ENCODE results near the gene CERK.
"Not testable (repeated sequence)": the region's sequence is repeated elsewhere in the genome, so short reads cannot be mapped to it uniquely, and the experiment has no call there.

CERK gene

GRCh38 chr22:46737976-46738646 lies at the start of gene CERK:
Gene CERK, minus strand, starts transcription at chr22:46738252. Its CDS starts 104 bp downstream, at chr22:46738148.
- DNase-seq, result peak; percentile 18

DNA sequence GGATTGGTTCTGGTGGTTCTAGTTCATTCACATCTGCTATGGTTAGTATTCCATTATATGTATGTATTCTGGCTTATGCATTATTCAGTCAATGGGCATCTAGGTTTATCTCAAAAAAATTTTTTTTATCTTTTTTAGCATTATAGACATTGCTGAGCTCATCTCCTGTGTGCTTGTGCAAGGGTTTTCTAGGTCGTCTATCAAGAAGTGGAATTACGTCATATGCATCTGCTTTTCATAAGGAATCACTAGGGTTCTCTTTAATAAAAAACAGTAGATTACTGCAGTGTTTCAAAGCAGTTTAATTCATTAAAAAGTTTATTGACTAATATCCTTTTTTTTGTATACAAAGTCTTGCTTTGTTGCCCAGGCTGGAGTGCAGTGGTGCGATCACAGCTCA lies 45.7 kb upstream of the CERK start:
- no peak for DNase-seq

- DNase-seq, result not testable (repeated sequence)
These were observed 44.1 kb upstream of the CERK start for GRCh38 chr22:46782200-46782599.

- DNase-seq, result no peak
These were observed 43.2 kb upstream of the CERK start for GRCh38 chr22:46781291-46781690.

DNA sequence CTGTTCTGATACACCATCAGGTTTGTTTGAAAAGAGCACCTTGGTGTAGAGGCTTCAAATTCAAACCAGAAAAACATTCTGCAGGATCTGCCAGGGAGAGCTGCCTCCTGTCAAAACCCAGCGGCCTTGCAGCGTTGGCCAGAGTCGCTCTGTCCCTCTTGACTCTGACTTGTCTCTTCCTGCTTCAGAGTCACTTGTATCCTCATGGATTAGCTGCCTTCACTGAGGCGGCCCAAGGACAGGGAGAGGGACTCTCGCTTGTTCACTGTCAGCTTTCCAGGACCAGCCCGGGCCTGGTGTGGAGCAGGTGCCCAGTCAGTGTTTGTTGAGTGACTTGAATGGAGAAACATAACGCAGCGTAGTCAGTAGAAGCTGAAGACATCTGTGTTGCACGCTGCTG lies 42.4 kb upstream of the CERK start:
- DNase-seq, result no peak

DNA sequence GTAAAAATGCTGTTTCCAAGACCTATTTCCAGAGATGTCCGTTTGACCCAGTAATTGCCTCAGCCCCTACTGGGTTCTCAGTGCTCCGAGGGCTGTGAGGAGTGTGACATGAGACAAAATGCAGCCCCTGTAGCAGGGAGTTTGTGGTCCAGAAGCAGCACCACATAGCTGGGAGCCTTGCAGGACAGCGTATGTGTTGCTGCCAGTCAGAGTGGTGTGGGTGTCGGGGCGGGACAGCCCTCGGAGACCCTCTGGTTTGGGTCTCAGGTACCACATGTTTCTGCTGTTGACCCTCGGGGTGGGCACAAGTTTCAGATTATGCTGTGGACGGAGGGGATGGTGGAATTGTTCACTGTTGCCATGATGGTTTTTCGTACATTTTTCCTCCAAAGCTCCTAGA lies 41.6 kb upstream of the CERK start:
- no peak for DNase-seq

- no peak for DNase-seq
These were observed 41.0 kb upstream of the CERK start for GRCh38 chr22:46779023-46779422.

- no peak for DNase-seq
These were observed 39.5 kb upstream of the CERK start for GRCh38 chr22:46777609-46777970.

- no peak for DNase-seq
These were observed 39.0 kb upstream of the CERK start for GRCh38 chr22:46776876-46777608.

DNA sequence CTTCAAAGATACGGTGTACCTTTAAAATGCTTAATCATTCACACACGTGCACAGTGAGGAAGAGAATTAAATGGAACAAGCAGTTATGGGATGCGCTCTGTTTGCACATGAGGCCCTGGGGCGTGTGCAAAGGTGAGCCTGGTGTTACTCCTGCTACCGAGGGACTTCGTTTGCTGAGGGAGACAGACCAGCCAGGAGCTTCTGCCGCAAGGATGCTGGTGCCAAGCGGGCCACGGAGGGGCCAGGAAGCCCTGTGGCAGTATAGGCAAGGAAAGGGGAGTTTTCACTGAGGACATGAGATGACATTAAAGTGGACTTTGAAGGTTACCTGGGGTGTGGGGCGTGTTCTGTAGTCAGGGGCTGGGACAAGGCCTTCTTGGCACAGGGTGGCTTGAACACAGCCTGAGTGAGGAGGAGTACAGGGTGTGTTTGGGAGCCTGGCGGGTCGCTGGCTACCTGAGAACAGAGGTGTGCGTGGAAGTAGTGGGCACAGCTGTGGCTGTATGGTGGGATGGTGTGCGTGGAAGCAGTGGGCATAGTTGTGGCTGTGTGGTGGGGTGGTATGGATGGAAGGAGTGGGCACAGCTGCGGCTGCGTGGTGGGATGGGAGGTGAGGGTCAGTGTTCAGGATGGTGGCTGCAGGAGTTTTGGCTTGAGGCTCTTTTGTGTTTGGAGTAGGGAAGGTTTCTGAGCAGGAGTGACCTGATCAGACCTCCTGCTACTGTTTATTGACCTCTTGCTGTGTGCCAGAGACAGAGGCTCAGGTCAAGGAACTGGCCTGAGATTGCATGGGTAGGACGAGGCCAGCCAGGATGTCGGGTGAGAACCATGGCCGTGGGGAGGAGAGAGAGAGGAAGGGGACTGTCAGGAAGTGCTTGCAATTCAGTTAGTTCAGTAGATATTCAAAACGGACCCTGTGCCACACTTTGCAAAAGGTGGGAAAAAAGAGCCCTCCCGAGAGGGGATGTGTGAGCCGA lies 38.1 kb upstream of the CERK start:
- no peak for DNase-seq

GRCh38 chr22:46774980-46775849 lies 37.2 kb upstream of the CERK start:
- DNase-seq, result no peak

- DNase-seq, result no peak
These were observed 36.4 kb upstream of the CERK start for GRCh38 chr22:46774253-46774979.

- no peak for DNase-seq
These were observed 35.0 kb upstream of the CERK start for GRCh38 chr22:46773076-46773475.

GRCh38 chr22:46770726-46771125 lies 32.7 kb upstream of the CERK start:
- no peak for DNase-seq

DNA sequence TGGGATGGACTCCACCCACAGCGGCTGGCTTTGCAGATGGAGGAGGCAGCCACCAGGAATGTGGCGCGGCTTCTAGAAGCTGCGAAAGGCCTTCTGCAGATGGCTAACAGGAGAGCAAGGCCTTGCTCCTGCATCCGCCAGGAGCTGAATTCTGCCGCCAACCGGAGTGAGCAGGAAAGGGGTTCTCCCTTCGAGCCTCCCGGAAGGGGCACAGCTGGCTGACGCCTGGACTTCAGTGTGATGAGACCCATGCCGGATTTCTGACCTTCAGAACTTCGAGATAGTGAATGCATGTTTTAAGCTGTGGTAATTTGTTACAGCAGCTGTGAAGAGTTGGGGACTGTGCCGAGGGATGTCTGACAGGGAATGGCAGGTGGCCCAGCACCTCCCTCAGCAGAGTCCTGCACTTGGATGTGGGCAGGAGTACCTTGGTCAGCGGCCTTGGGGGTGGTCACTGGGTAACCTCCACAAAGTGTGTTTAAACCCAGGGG lies 32.1 kb upstream of the CERK start:
- no peak for DNase-seq

DNA sequence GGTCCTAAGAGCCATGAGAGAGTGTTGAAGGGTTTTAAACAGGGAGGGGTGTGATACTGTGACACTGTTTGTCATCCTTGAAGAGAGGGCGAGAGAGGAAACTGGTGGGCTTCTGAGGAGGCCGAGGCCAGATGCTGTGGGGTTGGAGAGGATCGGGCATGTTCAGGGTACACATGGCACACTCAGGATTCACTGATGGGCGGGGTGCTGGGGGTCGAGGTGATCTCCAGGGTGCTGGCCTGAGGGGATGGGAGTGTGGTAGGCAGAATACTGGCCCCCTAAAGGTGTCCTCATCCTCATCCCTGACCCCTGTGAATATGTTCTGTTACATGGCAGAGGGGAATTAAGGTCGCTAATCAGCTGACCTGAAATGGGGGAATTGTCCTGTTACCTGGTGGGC lies 31.7 kb upstream of the CERK start:
- no peak for DNase-seq

DNA sequence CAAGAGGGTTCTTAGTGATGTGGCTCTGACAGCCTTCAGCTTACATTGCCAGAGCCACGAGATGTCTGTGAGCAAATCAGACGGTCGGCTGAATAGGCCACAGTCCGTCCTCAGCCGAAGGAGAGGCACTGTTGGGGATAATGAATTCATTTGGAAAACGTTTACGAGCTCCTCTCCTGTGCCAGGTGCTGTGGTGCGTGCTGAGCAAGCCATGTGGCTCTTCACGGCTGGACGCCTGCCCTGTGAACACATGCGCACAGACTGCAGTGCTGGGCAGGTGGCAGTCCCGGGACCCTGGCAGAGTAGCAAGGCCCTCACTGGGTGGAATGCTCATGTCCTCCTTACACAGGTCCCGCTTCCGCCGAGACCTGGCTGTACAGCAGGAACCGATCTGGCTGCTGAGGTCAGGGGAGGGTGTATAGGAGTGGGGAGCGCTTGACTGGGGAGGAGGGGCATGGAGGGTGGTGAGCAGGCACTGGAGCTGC lies 31.2 kb upstream of the CERK start:
- no peak for DNase-seq

DNA sequence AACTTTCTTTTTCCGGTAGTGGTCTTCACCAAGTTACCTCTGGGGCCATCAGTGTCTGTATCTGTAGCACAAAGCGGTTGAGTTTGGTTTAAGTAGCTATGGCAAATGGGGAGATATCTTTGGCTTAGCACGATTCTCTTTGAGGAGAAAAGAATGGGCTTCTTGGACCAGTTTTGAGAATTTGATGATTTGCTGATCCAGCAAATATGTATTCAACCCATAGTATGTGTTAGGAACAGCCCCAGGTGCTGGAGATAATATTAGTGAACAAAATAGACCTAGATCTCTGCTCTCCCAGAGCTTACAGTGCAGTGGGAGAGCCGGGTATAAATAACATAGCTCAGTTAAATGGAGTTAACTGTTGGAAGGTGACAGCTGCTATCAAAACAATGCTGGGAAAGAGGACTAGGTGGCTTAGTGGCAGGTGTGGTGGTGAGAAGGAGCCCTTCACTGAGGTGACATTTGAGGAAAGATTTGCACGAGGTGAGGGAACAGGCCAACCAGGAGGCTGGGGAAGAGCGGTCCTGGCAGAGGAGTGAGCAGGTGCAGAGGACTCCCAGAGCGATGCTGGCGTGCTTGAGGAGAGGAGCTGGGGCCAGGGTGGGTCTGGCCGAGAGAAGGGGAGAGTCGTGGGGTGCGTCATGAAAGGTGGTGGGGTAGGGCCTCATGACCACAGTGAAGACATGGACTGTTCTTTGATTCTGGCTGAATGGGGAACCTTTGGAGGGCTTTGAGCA lies 29.4 kb upstream of the CERK start:
- DNase-seq, result no peak

DNA sequence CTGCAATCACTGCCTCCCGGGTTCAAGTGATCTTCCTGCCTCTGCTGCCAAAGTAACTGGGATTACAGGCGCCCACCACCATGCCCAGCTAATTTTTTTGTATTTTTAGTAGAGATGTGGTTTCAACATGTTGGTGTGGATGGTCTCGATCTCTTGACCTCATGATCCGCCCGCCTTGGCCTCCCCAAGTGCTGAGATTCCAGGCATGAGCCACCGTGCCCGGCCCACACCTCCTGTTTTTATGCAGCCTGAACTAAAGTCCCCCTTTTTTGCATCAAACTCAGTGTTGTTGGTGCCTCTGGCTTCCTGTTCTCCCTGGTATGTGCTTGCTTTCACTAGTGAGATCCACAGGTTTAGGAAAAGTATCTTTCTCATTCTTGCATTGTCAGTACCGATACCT lies 28.6 kb upstream of the CERK start:
- no peak for DNase-seq

GRCh38 chr22:46764779-46765485 lies 26.9 kb upstream of the CERK start:
- no peak for DNase-seq

Measured in T1000 (cell line).